ENCODE measurements around the gene CTAGE4. TPM values are rescaled to one million over a fixed set of nuclear protein-coding genes. Genes with fewer than 3 reads are reported as not detected.
"Not testable (repeated sequence)": the region's sequence is repeated elsewhere in the genome, so short reads cannot be mapped to it uniquely, and the experiment has no call there.

The CTAGE4 gene
- total RNA-seq, 2 donors from 2014 or later = 0.32 TPM; not detected in 1

- H3K27ac Mint-ChIP-seq; DNase-seq; H3K9me3 ChIP-seq (ENCODE audit: control insufficient read depth, low read length, poor library complexity, severe bottlenecking); H3K4me3 Mint-ChIP-seq; H3K4me1 Mint-ChIP-seq; H3K36me3 Mint-ChIP-seq (ENCODE audit: low read depth); H3K27me3 Mint-ChIP-seq: not testable (repeated sequence)
- peak; percentile 48 for ATAC-seq
Observed at GRCh38 chr7:144188578-144189171, 5.4 kb downstream of the CTAGE4 start.

GRCh38 chr7:144193782-144194181 lies 10.5 kb downstream of the CTAGE4 start:
- ATAC-seq; H3K27ac Mint-ChIP-seq; DNase-seq; H3K9me3 ChIP-seq (ENCODE audit: control insufficient read depth, low read length, poor library complexity, severe bottlenecking); H3K36me3 Mint-ChIP-seq (ENCODE audit: low read depth); H3K4me3 Mint-ChIP-seq; H3K4me1 Mint-ChIP-seq; H3K27me3 Mint-ChIP-seq: not testable (repeated sequence)

DNA sequence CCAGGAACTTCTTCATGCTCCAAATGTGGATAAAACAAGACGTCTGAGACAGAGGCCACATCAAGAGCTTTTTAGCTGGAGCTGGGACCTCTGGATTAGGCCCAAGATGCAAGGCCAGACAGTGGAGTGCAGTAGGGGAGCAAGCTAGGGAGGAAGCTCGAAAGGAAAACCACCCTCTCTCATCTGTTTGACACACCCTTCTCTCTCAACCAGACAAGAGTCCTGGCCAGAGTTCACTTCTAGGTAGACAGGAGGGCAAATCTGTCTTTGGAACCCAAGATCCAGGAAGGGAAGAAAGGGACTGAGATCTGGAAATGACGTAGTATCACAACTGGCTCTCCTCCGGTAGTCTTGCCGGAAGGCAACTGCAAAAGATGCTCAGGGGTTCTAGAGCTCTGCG lies 11.2 kb downstream of the CTAGE4 start:
- not testable (repeated sequence) for H3K36me3 Mint-ChIP-seq (ENCODE audit: low read depth); H3K27ac Mint-ChIP-seq; DNase-seq; H3K9me3 ChIP-seq (ENCODE audit: control insufficient read depth, low read length, poor library complexity, severe bottlenecking); H3K4me3 Mint-ChIP-seq; H3K27me3 Mint-ChIP-seq; ATAC-seq; H3K4me1 Mint-ChIP-seq

DNA sequence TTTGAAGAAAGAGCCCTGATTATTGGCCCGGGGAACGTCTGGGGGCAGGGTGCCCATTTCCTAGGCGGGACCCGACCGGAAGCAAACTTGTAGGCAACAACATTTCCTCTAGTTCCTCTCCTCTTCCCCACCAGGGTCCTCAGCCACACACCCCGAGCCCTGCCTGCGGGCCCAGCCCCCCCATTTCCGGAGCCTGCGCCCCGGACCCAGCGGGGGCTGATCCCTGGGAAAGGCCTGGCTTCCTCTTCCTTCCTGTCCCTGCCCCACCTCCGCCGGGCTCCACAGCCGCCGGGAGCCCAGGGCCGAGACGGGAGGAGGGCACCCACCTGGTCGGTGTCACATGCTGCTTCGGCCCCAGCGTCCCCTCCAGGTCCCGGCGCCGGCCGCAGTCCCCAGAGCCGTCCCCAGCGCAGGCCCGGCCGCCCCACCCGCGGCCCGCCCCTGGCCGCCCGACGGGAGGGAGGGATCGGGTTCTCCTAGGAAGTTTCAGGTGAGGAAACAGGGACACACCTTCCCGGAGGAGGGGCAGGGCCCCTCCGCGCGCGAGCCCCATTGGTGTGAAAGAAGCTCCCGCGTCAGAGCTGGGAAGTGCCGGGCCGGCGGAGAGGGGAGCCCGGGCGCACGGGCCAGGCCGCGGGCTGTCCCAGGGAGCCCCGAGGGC lies 12.1 kb downstream of the CTAGE4 start, which contains the start of gene ARHGEF35:
TSS of gene ARHGEF35 (minus strand) at position 622 of the 661 bp plus-strand sequence. CDS start 7,450 bp downstream, outside the sequence.
- not testable (repeated sequence) for H3K27me3 Mint-ChIP-seq; H3K4me1 Mint-ChIP-seq; H3K27ac Mint-ChIP-seq; H3K9me3 ChIP-seq (ENCODE audit: control insufficient read depth, low read length, poor library complexity, severe bottlenecking); H3K36me3 Mint-ChIP-seq (ENCODE audit: low read depth); DNase-seq
- peak within 1 kb of the TSS; percentile 58 for H3K4me3 Mint-ChIP-seq
- peak; percentile 68 for ATAC-seq

DNA sequence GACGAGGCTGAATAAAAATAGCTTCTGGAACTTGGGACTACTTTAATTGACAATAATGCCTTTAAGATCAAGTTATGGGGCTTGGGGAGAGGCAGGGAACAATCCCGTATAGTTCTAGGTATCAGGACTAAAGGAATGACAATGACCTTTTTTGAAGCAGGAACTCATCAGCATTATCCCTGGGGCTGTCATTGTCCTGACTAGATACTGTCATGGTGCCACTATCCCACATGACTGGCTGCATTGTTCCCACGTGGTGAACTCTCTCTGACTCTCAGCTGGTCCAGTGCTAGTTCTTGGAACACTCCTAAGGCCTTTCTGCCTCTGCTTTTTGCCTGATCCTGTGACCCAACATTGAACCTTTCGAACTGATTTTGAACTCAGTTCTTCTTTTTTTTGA lies 15.7 kb downstream of the CTAGE4 start:
- H3K27ac Mint-ChIP-seq; H3K36me3 Mint-ChIP-seq (ENCODE audit: low read depth); H3K4me1 Mint-ChIP-seq; ATAC-seq; H3K9me3 ChIP-seq (ENCODE audit: control insufficient read depth, low read length, poor library complexity, severe bottlenecking); DNase-seq; H3K27me3 Mint-ChIP-seq; H3K4me3 Mint-ChIP-seq: not testable (repeated sequence)

DNA sequence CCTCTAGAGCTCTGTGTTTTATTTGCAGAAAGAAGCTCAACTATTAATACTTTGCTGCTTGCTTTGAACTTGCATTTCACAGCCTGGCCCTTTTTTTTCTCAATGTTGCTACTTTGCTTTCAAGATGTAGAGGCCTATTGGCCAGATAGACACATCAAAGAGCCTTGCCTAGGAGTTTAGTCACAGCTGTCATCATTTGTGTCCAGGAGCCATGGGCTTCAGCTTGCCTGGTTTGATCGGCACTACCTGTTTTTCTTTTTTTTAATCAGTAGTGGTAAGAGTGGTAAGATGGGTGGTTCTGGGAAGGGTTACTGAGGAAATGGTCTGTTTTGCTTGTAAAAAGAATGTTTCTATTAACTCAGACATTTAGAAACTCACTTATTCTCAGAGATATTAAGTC lies 18.7 kb downstream of the CTAGE4 start:
- H3K9me3 ChIP-seq (ENCODE audit: control insufficient read depth, low read length, poor library complexity, severe bottlenecking); H3K27ac Mint-ChIP-seq; H3K36me3 Mint-ChIP-seq (ENCODE audit: low read depth); H3K4me3 Mint-ChIP-seq; H3K4me1 Mint-ChIP-seq; H3K27me3 Mint-ChIP-seq; DNase-seq: not testable (repeated sequence)
- peak; percentile 59 for ATAC-seq

GRCh38 chr7:144203086-144203485 lies 19.8 kb downstream of the CTAGE4 start:
- ATAC-seq; H3K4me3 Mint-ChIP-seq; H3K36me3 Mint-ChIP-seq (ENCODE audit: low read depth); H3K27ac Mint-ChIP-seq; H3K9me3 ChIP-seq (ENCODE audit: control insufficient read depth, low read length, poor library complexity, severe bottlenecking); H3K4me1 Mint-ChIP-seq; H3K27me3 Mint-ChIP-seq; DNase-seq: not testable (repeated sequence)

GRCh38 chr7:144205306-144205705 lies 22.0 kb downstream of the CTAGE4 start:
- not testable (repeated sequence) for H3K27ac Mint-ChIP-seq; H3K4me1 Mint-ChIP-seq; H3K9me3 ChIP-seq (ENCODE audit: control insufficient read depth, low read length, poor library complexity, severe bottlenecking); H3K36me3 Mint-ChIP-seq (ENCODE audit: low read depth); DNase-seq; ATAC-seq; H3K4me3 Mint-ChIP-seq; H3K27me3 Mint-ChIP-seq

DNA sequence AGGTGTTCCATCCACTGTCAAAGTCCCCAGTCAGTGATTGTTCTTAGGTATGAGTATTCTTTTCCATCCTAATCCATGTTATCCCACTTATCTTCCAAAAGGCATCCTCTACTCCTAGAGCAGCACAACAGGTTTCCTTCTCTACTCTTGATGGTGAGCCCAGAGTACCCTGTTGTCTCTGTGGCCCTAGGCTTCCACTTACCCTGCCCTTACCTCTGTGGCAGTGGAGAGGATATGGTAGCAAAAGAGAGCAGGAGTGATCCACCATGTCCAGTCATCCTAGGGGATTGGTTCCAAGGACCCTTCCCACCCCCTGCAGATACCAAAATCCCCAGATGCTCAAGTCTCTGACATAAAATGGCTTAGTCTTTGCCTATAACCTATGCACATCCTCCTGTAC lies 33.9 kb downstream of the CTAGE4 start:
- not testable (repeated sequence) for DNase-seq; H3K9me3 ChIP-seq (ENCODE audit: control insufficient read depth, low read length, poor library complexity, severe bottlenecking); H3K4me3 Mint-ChIP-seq; H3K4me1 Mint-ChIP-seq; H3K27me3 Mint-ChIP-seq; ATAC-seq; H3K27ac Mint-ChIP-seq; H3K36me3 Mint-ChIP-seq (ENCODE audit: low read depth)

DNA sequence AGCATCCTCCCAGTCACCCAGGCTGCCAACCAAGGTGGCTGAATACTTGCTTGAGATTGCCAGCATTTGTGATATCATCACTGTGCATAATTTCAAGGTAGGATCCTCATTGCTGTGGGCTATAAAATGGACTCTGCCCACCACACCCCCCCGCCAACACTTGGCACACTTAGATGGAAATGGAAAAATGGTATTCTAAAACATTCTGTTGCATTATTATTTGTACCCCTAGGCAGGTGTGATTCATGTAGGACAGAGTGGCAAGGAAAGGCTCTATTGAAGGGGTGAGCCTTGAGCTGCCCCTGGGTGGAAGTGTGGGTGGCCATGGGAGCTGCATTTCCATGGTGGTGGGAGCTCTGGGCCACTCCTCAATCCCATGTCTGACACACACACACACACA lies 35.3 kb downstream of the CTAGE4 start:
- not testable (repeated sequence) for H3K4me1 Mint-ChIP-seq; H3K4me3 Mint-ChIP-seq; H3K27ac Mint-ChIP-seq; H3K36me3 Mint-ChIP-seq (ENCODE audit: low read depth); H3K27me3 Mint-ChIP-seq; ATAC-seq; H3K9me3 ChIP-seq (ENCODE audit: control insufficient read depth, low read length, poor library complexity, severe bottlenecking); DNase-seq

DNA sequence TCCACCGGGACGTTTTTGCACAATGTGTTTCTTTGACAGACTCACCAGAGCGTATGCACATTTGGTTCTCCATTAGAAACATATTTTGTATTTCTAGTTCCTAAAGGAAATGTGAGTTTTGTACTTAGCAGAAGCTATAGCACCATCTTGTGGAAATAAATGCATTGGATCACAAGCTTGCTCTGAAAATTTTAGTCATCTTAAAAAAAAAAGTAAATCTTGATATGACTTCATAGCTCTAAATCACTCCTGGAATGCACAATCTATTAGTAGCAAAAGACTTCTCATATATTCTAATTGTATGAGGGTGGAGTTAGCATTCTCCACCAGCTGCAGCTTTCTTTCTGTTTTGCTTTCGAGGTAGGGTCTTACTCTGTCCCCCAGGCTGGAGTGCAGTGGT lies 35.9 kb downstream of the CTAGE4 start:
- DNase-seq; H3K36me3 Mint-ChIP-seq (ENCODE audit: low read depth); H3K9me3 ChIP-seq (ENCODE audit: control insufficient read depth, low read length, poor library complexity, severe bottlenecking); H3K4me3 Mint-ChIP-seq; H3K27ac Mint-ChIP-seq; H3K27me3 Mint-ChIP-seq; H3K4me1 Mint-ChIP-seq: not testable (repeated sequence)
- peak; percentile 57 for ATAC-seq

GRCh38 chr7:144220531-144220930 lies 37.3 kb downstream of the CTAGE4 start:
- not testable (repeated sequence) for H3K36me3 Mint-ChIP-seq (ENCODE audit: low read depth)

GRCh38 chr7:144223675-144224074 lies 40.4 kb downstream of the CTAGE4 start:
- H3K4me3 Mint-ChIP-seq; H3K36me3 Mint-ChIP-seq (ENCODE audit: low read depth); H3K9me3 ChIP-seq (ENCODE audit: control insufficient read depth, low read length, poor library complexity, severe bottlenecking); H3K4me1 Mint-ChIP-seq; H3K27me3 Mint-ChIP-seq; ATAC-seq; H3K27ac Mint-ChIP-seq; DNase-seq: not testable (repeated sequence)

More at GRCh38 chr7:144220531-144220930, 37.3 kb downstream of the CTAGE4 start:
- H3K4me1 Mint-ChIP-seq; H3K4me3 Mint-ChIP-seq; H3K27me3 Mint-ChIP-seq; H3K9me3 ChIP-seq (ENCODE audit: control insufficient read depth, low read length, poor library complexity, severe bottlenecking); DNase-seq; ATAC-seq; H3K27ac Mint-ChIP-seq: not testable (repeated sequence)

DNA sequence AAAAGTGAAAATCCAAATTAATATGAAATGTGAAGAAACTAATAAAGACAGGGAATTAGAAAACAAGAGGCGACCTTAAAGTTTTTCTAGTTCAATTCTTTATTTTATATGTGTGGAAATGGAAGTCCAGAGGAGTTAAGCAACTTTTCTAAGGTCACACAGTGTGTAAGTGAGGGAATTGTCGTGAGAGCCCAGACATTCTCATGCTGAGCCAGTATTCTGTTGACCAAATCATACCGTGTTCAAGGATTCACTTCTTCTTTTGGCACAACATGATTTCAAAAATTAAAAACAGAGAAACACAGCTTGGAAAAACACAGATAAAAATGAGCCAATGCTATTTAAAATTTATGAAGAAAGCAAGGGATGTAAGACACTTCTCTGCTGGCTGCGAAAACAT lies 43.6 kb downstream of the CTAGE4 start:
- not testable (repeated sequence) for ATAC-seq; H3K36me3 Mint-ChIP-seq (ENCODE audit: low read depth); H3K9me3 ChIP-seq (ENCODE audit: control insufficient read depth, low read length, poor library complexity, severe bottlenecking); H3K4me1 Mint-ChIP-seq; H3K4me3 Mint-ChIP-seq; H3K27ac Mint-ChIP-seq; DNase-seq; H3K27me3 Mint-ChIP-seq
